MCF 10A (cell line): ENCODE measurements around the gene PCYOX1L. TPM values are rescaled to one million over a fixed set of nuclear protein-coding genes. Genes with fewer than 3 reads are reported as not detected.

Source experiments
- BruUV-seq: library from RNA; stranded (reverse); fragments of 400-500 nt; replicated peaks from 2 replicates; lab custom pipeline; 2021; lab: Mats Ljungman, UMichigan
- CTCF ChIA-PET: fragments of 300-600 bp; sonication (Branson Sonifier 250); formaldehyde crosslinking; extraction: SDS; loops from one replicate; lab custom pipeline; 2021; ENCODE audit warnings: antibody characterized with exemption, inconsistent platforms; lab: Yijun Ruan, JAX
- POLR2A ChIA-PET: fragments of 300-600, 350-650 bp; sonication (Branson Sonifier 250); formaldehyde crosslinking; extraction: SDS; loops from one replicate; lab custom pipeline; 2020; ENCODE audit warnings: antibody characterized with exemption, inconsistent platforms; lab: Yijun Ruan, JAX
- DNase-seq: peaks from one replicate; pipeline ENCODE4 v3.0.0-alpha.2; 2018; ENCODE audit not compliant: unreplicated experiment
- H3K27ac Mint-ChIP-seq: one replicate; pipeline ENCODE4 v1.8.0; 2022; ENCODE audit warnings: mild to moderate bottlenecking, low read depth, mixed read lengths; ENCODE audit not compliant: unreplicated experiment
- H3K27me3 Mint-ChIP-seq: one replicate; pipeline ENCODE4 v1.8.0; 2022; ENCODE audit warnings: mixed read lengths; ENCODE audit not compliant: insufficient read depth, unreplicated experiment
- H3K36me3 Mint-ChIP-seq: one replicate; pipeline ENCODE4 v1.8.0; 2022; ENCODE audit warnings: mild to moderate bottlenecking, moderate library complexity, mixed read lengths; ENCODE audit not compliant: insufficient read depth, unreplicated experiment
- H3K4me1 Mint-ChIP-seq: one replicate; pipeline ENCODE4 v1.8.0; 2022; ENCODE audit warnings: mixed read lengths; ENCODE audit not compliant: insufficient read depth, unreplicated experiment
- H3K4me3 Mint-ChIP-seq: one replicate; pipeline ENCODE4 v1.8.0; 2022; ENCODE audit warnings: mild to moderate bottlenecking, moderate library complexity, mixed read lengths; ENCODE audit not compliant: unreplicated experiment
- H3K9me3 Mint-ChIP-seq: one replicate; pipeline ENCODE4 v1.8.0; 2022; ENCODE audit warnings: mixed read lengths; ENCODE audit not compliant: unreplicated experiment
- CTCF ChIP-seq: fragments of 200-600 bp; IDR thresholded peaks from one replicate; pipeline ENCODE4 v1.8.0; 2022; ENCODE audit warnings: antibody characterized with exemption, mild to moderate bottlenecking; ENCODE audit not compliant: unreplicated experiment
- intact Hi-C: fragments of 100-400 bp; cut with micrococcal nuclease; formaldehyde crosslinking; loops from 2 replicates; pipeline ENCODE4 v1.14.1; 2022
- total RNA-seq: library from RNA; stranded (reverse); gene quantifications from 2 replicates; pipeline ENCODE4 v1.2.3, GENCODE V29; 2022

The PCYOX1L gene
- total RNA-seq, 1 experiment from 2014 or later = 7.7 TPM

DNA sequence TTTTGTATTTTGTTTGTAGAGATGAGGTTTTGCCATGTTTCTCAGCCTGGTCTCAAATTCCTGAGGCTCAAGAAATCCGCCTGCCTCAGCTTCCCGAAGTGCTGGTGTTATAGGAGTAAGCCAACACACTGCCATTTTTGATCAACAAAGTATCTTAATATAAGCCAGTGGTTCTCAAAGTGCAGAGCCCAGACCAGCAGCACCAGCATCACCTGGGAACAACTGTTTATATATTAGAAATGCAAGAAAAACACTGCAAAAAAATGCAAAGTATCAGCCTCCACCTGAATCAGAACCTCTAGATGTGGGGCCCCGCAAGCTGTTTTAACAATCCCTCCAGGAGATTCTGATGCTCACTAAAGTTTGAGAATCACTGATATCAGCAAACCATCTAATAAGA lies 15.1 kb downstream of the PCYOX1L start:
- H3K27ac Mint-ChIP-seq = no peak overlapping the region
- POLR2A ChIA-PET = interaction anchor here (0.7 to 2.3 kb wide), 3 partner anchors 15 to 28 kb away, joined by 3 to 4 read pairs (median 3); partner anchors contain the start of gene PCYOX1L
- intact Hi-C loops = no loop called here

DNA sequence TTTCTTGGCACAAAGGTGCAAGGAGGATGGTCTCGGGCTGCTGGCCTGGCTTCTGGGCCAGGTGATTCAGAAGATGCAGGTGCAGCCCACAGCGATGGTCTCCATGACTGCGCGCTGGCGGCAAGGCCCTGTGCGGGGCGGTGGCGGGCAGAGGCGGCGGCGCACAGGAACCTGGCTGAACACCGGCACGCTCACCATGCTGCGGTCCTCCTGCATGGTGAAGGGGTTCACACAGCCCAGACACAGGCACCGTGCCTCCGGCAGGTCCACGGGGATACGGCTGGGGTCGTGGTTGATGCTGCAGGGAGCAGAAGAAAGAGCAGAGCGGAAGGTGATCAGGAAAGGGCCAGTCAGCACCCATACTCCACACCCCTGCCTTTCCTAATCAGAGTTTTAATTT lies 16.5 kb downstream of the PCYOX1L start:
- Mint-ChIP-seq H3K4me3 (no peak overlapping the region), H3K27me3 (no peaks in the 10 kb centered on the region), H3K36me3 (peaks cover 5% of the 10 kb centered on the region), H3K9me3 (no peaks in the 10 kb centered on the region), H3K4me1 (no peaks in the 10 kb centered on the region), H3K27ac (no peak overlapping the region)
- intact Hi-C loops = no loop called here
- no peak for DNase-seq
- TF ChIP-seq CTCF = no peak
- ChIA-PET CTCF (interaction anchor here (1.2 to 46.8 kb wide), 8 partner anchors 7 to 244 kb away, joined by 3 to 1231 read pairs (median 76); partner anchors contain the start of genes GRPEL2, IL17B and PCYOX1L), POLR2A (interaction anchor here (0.5 kb wide), 1 partner anchor 16 kb away, joined by 3 read pairs; the partner anchor contains the start of gene PCYOX1L)
- no TSS peak for BruUV-seq

More for the DNA sequence above, 15.1 kb downstream of the PCYOX1L start:
- H3K27me3 Mint-ChIP-seq = no peaks in the 10 kb centered on the region
- peaks cover 5% of the 10 kb centered on the region for H3K36me3 Mint-ChIP-seq
- CTCF ChIA-PET = interaction anchor here (0.7 to 46.8 kb wide), 20 partner anchors 8 to 246 kb away, joined by 3 to 1231 read pairs (median 4); partner anchors contain the start of genes GRPEL2, IL17B and PCYOX1L
- no peak for TF ChIP-seq CTCF
- DNase-seq = no peak
- BruUV-seq = no TSS peak
- no peaks in the 10 kb centered on the region for H3K9me3 Mint-ChIP-seq
- H3K4me1 Mint-ChIP-seq = no peaks in the 10 kb centered on the region
- no peak overlapping the region for H3K4me3 Mint-ChIP-seq

DNA sequence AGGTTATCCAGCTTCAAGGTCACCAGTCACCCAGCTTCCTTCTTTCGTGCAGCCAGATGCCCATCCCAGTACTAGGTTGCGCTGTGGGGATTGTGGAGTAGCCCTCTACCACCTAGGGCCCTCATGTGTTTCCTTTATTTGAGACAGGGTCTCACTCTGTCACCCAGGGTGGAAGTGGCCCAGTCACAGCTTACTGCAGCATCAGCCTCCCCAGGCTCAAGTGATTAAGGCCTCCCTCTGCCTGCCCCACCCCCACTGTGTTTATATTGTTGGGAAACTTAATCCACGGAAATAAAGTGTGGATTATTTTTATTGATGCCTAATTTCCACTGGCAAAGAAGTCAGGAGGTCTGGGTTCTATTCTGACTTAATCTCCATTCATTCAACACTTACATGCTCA lies 17.0 kb downstream of the PCYOX1L start:
- intact Hi-C loops = no loop called here
- POLR2A ChIA-PET = interaction anchor here (0.5 to 1.1 kb wide), 3 partner anchors 17 to 70 kb away, joined by 3 to 5 read pairs (median 3); partner anchors contain the start of gene PCYOX1L

More for the DNA sequence above, 17.0 kb downstream of the PCYOX1L start:
- no peak for TF ChIP-seq CTCF
- Mint-ChIP-seq H3K36me3 (peaks cover 5% of the 10 kb centered on the region), H3K4me1 (no peaks in the 10 kb centered on the region), H3K27me3 (no peaks in the 10 kb centered on the region), H3K27ac (no peak overlapping the region), H3K4me3 (no peak overlapping the region), H3K9me3 (no peaks in the 10 kb centered on the region)
- no TSS peak for BruUV-seq
- CTCF ChIA-PET = interaction anchor here (0.9 to 46.8 kb wide), 7 partner anchors 8 to 244 kb away, joined by 3 to 1231 read pairs (median 46); partner anchors contain the start of genes GRPEL2 and PCYOX1L
- no peak for DNase-seq
